ENCODE measurements around the gene DGKG.

Gene DGKG

GRCh38 chr3:186209810-186210752, 152.0 kb downstream of the DGKG start:
- DNase-seq (ENCODE audit: low spot score) = peak; percentile 97

- no peak for DNase-seq (ENCODE audit: low spot score)
These were observed 153.6 kb downstream of the DGKG start for GRCh38 chr3:186208296-186208989.

GRCh38 chr3:186207515-186207914, 154.5 kb downstream of the DGKG start:
- DNase-seq (ENCODE audit: low spot score) = no peak

GRCh38 chr3:186200726-186201125, 161.3 kb downstream of the DGKG start:
- peak; percentile 90 for DNase-seq (ENCODE audit: low spot score)

DNA sequence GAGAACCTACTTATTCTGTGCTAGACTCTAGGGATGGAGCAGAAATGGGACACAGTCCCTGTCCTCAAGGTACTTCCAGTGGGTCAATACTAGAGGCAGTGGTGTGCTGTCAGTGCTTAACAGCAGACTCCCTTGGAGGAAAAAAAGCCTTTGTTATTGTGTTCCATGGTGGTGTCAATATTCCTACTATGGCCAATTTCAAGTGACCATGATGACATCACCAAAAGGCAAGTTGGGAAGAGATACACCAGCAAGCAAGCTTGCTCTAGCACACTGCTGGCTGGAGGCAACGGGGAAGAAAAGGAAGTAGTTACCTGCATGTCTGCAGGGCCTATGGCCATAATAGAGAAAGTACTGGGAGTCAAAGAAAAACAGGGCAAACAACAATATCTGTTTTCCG, 163.6 kb downstream of the DGKG start:
- no peak for DNase-seq (ENCODE audit: low spot score)

DNA sequence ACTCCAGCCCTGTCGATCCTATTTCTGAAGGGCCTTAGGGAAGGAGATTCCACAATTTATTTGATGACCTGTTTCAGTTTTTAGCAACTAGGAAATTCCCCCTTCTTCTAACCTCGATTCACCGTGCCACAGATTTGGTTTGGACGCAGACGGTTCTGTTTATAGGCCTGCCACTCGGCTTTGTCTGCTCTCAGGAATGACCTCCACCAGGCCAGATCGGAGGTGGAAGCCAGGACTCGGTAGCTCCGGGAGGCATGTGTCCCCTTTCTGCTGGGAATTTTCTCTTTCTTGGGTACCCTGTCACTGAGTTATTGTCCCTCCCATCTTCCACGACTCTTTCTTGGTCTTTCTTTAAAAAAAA, 167.6 kb downstream of the DGKG start:
- no peak for DNase-seq (ENCODE audit: low spot score)

DNA sequence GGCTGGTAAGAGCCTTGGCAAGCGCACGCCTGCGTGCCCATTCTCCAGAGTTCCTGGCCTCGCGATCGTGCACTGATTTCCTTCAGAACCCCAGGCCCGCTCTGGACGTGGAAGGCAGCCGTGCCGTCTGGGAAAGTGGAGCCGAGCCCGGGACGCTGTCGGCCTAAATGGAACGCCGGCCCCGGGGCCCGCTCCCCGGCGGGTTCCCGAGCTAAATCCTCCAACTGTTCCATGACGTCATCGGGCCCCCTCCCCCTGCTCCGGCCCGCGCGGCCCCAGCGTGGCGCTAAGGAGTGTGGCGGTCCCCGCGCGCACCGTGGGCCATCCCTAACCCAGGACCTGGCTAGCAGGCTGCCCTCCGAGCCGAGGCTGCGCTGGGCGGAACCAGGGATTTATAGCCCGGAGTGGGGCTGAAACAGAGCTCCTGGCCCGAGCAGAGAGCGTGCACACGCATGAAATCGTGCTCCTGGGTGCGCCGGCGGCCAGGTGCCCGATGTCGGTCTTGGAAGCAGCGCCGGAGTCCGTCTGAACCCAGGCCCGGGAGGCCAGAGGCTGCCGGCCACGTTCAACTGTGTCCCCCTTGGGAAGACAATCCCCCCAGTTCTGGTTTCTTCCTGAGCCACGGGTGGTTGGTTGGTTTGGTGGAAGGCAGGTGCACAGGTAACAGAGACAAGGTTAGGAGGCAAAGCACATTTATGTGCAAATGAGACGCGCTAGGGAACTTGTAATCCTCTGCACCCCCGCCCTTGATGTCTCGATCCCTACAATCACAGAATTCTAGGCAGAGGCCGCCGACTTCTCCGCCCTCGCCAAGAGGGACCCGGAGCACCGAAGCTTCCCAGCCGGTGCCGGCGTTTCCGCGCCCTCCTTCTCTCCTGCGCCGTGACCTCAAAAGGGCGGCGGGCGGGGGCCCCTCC, 168.2 kb downstream of the DGKG start:
- no peak for DNase-seq (ENCODE audit: low spot score)

- no peak for DNase-seq (ENCODE audit: low spot score)
These were observed 169.2 kb downstream of the DGKG start for GRCh38 chr3:186192823-186193222.

- DNase-seq (ENCODE audit: low spot score) = no peak
These were observed 172.5 kb downstream of the DGKG start for GRCh38 chr3:186189492-186189891.

- DNase-seq (ENCODE audit: low spot score) = no peak
These were observed 174.4 kb downstream of the DGKG start for GRCh38 chr3:186187401-186188275.

DNA sequence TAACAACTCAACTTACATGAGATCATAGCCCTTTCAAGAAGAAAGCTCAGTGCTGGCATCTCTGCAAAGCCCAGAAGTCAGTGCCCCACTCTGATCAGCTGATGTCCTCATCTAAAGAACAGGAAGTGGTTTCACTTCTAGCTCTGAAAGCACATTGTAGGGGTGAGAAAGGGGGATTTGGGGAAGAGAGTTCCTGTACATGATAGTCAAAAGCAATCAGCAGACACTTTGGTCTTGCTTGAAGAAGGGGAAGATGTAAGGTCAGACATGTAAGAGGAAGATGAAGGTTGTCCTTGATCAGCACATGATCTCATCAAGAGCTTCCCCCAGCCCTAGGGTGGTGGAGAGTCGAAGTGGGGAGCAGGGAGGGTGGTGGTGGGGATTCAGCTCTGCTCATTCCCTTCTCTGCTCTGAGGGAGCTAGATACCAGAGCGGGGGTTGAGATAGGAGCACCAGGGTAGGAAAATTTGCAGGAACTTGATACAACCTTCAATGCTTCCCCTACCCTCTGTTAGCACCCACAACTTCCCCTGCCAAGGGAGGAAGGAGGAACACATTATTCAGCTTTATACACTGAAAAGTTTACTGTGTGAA, 176.7 kb downstream of the DGKG start:
- peak; percentile 33 for DNase-seq (ENCODE audit: low spot score)

GRCh38 chr3:186184021-186184420, 178.0 kb downstream of the DGKG start:
- DNase-seq (ENCODE audit: low spot score) = no peak

DNA sequence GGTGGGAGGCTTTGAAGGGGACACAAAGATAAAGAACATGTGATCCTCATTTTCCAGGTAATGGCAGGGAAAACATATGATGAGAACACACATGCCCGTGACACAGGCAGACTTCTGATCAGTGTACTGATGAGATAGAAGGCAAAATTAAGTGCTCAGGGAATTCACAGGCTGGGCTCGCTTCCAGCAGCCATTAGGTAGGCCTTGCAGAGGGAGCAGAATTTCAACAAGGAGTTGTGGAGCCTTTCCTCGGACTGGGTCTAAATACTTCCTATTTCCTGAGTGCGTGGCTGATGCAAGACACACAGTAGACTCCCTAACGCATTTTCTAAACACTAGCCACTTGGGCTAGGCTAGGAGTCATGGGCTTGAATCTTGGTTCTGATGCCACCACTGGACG, 179.2 kb downstream of the DGKG start:
- DNase-seq (ENCODE audit: low spot score) = no peak

GRCh38 chr3:186181901-186182300, 180.1 kb downstream of the DGKG start:
- DNase-seq (ENCODE audit: low spot score) = no peak

- no peak for DNase-seq (ENCODE audit: low spot score)
These were observed 181.0 kb downstream of the DGKG start for GRCh38 chr3:186180891-186181481.

- DNase-seq (ENCODE audit: low spot score) = no peak
These were observed 181.9 kb downstream of the DGKG start for GRCh38 chr3:186180151-186180550.

GRCh38 chr3:186178412-186178811, 183.6 kb downstream of the DGKG start:
- no peak for DNase-seq (ENCODE audit: low spot score)

DNA sequence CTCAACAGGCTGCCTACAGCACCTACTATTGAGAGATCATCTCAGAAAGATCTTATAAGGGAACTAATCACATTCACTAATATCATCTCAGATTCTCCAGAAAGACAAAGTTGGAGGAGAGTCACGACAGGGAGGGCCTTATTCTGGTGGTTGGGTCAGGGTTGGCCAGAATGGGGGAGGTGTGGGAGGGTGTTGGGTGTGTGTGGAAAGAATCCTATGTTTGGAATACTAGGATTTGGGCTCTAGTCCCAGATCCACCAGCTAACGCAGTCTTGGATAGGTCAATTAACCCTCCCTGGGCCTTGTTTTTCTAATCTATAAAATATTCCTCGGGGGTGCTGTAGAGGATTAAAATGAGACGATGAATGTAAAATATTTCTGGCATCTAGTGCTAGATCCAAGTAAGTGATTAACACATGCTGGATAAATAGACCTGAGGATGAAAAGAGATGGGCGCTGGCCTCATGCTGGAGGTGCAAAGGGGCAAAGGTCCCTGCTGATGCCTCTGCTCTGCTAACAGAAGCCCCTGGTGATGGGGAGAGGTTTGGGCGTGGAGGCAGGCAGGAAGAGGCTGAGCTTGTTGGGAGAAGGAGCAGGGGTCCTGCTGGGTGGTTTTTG, 185.6 kb downstream of the DGKG start:
- DNase-seq (ENCODE audit: low spot score) = no peak

DNA sequence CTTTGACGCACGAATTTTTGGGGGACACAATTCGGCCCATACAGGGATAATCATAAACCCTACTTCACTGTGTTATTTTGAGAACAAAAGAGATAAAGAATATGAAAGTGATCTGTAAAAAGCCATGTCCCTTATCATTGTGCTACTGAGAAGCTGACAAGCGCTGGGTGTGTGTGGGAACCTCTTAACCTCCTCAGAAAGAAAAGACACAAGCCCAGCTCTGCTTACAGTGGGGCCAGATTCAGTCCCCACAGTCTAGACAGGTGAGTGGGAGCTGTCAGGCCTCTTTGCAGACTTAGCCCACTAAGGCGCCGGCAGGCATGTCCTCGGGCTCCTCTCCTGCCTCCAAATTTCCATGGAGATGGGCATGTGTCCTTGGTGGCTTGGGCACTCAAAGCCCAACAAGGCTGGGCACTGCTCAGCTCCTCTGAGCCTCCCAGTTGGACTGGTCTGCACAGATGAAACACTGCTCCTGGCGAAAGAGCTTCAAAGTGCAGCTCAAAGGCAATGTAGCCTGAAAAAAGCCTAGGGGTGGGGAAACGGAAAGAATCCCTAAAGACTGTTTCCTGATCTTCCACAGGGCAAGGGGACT, 188.7 kb downstream of the DGKG start:
- DNase-seq (ENCODE audit: low spot score) = no peak

DNA sequence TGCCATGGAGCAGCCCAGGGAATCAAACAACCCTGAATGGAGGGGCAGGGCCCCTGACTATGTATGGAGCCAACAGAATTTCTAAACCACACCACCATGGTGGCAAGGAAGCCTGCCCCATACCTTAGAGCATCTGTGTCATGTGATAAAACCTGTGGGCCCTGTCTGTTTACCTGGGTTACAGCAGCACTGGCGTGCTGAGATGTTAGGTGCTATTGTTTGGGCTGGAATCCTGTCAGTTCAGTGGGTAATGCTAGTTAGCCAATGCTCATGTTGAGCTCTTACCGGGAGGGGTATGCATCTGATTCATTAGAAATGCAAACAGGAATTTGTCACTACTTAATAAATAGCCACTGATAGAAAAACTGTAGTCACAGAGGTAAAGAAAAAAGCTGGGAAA, 189.7 kb downstream of the DGKG start:
- DNase-seq (ENCODE audit: low spot score) = no peak
